ENCODE measurements around the gene SPECC1. TPM values are rescaled to one million over a fixed set of nuclear protein-coding genes. Genes with fewer than 3 reads are reported as not detected.

Gene SPECC1
- total RNA-seq, 2 donors from 2014 or later = 15.8 to 17.4 TPM

DNA sequence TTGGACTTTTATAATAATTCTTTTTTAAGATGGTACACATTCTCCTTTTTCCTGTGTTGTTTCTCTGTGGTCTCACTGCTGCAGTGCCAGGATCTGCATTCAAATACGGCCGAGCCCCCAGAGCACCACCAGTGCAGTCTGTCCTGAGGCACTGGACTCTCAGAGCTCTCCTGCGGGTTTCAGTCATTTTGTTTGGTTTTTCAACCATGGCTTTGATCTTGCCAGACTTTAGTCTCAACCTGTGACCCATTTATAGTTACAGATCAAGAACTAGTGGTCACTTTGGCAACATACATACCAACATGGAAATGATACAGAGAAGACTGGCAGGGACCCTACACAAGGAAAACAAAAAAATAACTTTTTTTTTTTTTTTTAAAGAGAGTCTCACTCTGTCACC, 280.8 kb downstream of the SPECC1 start:
- TF ChIP-seq, protein P1, sequence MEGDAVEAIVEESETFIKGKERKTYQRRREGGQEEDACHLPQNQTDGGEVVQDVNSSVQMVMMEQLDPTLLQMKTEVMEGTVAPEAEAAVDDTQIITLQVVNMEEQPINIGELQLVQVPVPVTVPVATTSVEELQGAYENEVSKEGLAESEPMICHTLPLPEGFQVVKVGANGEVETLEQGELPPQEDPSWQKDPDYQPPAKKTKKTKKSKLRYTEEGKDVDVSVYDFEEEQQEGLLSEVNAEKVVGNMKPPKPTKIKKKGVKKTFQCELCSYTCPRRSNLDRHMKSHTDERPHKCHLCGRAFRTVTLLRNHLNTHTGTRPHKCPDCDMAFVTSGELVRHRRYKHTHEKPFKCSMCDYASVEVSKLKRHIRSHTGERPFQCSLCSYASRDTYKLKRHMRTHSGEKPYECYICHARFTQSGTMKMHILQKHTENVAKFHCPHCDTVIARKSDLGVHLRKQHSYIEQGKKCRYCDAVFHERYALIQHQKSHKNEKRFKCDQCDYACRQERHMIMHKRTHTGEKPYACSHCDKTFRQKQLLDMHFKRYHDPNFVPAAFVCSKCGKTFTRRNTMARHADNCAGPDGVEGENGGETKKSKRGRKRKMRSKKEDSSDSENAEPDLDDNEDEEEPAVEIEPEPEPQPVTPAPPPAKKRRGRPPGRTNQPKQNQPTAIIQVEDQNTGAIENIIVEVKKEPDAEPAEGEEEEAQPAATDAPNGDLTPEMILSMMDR (IDR thresholded peaks at IDR 0.05) = no peak
- no peak for TF ChIP-seq POLR2A (IDR thresholded peaks at IDR 0.05)
- Histone ChIP-seq H3K27me3 (no peaks in the 10 kb centered on the region), H3K27ac (no peak overlapping the region), H3K4me1 (no peaks in the 10 kb centered on the region), H3K9me3 (no peaks in the 10 kb centered on the region), H3K36me3 (replicated peaks in 1 of 2; ENCODE audit: insufficient read depth in 1 of 2, low read depth in 2 of 2) (no peaks in the 10 kb centered on the region), H3K4me3 (no peak overlapping the region)
- 94 to 95% methylated on average over 3 of the region's 3 CpGs for WGBS, 2 donors
- no peak for DNase-seq
- intact Hi-C loops (cut with DNase I) = no loop called here
- no peak for ATAC-seq

DNA sequence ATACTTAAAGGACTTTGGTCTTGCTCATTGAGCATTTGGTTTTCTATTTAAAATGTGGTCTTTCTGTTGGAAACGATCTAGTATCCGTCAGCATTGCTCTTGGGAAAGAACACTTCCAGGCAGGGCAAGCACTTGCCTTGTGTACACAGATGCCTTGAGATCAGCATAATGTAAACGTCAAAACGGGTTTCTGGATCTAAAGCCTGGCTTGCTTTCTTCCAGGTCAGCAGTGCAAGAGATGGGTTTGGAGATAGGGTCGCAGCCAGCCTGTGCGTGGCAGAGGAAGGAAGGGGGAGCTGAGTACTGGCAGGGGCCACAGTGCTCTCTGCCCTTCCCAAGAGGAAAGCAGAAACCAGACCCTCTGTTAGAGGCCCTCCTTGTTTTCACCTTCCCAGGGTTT, 282.7 kb downstream of the SPECC1 start:
- H3K9me3 ChIP-seq = no peaks in the 10 kb centered on the region
- no peak overlapping the region for H3K4me3 ChIP-seq
- no peaks in the 10 kb centered on the region for H3K27me3 ChIP-seq
- no peak for ATAC-seq
- H3K4me1 ChIP-seq = no peaks in the 10 kb centered on the region
- intact Hi-C loops (cut with DNase I) = no loop called here
- TF ChIP-seq, protein P1 (IDR thresholded peaks at IDR 0.05) = no peak
- no peak for TF ChIP-seq POLR2A (IDR thresholded peaks at IDR 0.05)
- 53 to 62% methylated on average over 6 of the region's 6 CpGs for WGBS, 2 donors
- no peak for DNase-seq
- no peak overlapping the region for H3K27ac ChIP-seq
- H3K36me3 ChIP-seq (replicated peaks in 1 of 2; ENCODE audit: insufficient read depth in 1 of 2, low read depth in 2 of 2) = no peaks in the 10 kb centered on the region

DNA sequence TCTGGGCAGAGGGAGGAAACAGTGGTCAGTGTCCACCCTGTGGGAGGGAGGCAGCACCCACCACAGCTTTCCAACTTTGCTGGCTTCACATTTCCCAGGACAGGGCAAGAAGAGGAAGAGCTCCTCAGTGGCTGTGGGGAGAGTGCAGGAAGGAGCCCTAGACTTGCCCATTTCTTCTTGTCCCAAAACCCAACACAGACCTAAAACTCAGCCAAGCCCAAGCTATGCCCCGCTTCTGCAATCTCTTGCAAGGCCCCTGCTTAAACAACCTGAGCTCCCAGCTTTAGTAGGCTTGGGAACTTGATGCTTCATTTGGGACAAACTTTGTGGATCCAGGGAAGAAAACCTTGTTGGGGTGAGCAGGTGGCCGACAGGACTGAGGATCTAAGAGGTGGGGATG, 284.3 kb downstream of the SPECC1 start:
- intact Hi-C loops (cut with DNase I) = no loop called here
- DNase-seq (no peak), ATAC-seq (no peak)
- Histone ChIP-seq H3K27me3 (no peaks in the 10 kb centered on the region), H3K36me3 (replicated peaks in 1 of 2; ENCODE audit: insufficient read depth in 1 of 2, low read depth in 2 of 2) (no peaks in the 10 kb centered on the region), H3K9me3 (no peaks in the 10 kb centered on the region), H3K4me3 (no peak overlapping the region), H3K4me1 (no peaks in the 10 kb centered on the region), H3K27ac (no peak overlapping the region)
- WGBS, 2 donors = 93 to 98% methylated on average over 2 of the region's 2 CpGs
- TF ChIP-seq POLR2A (IDR thresholded peaks at IDR 0.05) = no peak
- TF ChIP-seq, protein P1 (IDR thresholded peaks at IDR 0.05) = no peak

DNA sequence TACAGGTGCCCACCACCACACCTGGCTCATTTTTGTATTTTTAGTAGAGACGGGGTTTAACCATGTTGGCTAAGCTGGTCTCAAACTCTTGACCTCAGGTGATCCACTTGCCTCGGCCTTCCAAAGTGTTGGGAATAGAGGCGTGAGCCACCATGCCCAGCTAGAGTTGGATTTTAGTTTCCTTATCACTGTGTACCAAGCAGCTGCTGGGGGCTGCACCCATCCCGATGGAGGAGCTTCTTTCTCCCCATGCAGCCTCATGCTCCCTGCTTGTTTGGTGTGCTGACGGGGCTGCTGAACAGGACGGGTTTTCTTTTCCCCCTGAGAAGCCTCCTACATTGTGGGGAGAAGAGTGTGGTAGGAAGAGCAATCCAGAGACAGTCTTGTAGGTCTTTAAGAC, 285.0 kb downstream of the SPECC1 start:
- no peak for ATAC-seq
- TF ChIP-seq POLR2A (IDR thresholded peaks at IDR 0.05) = no peak
- TF ChIP-seq, protein P1 (IDR thresholded peaks at IDR 0.05) = no peak
- 91% methylated on average over 6 of the region's 6 CpGs for WGBS, 2 donors
- Histone ChIP-seq H3K9me3 (no peaks in the 10 kb centered on the region), H3K36me3 (replicated peaks in 1 of 2; ENCODE audit: insufficient read depth in 1 of 2, low read depth in 2 of 2) (no peaks in the 10 kb centered on the region), H3K27ac (no peak overlapping the region), H3K4me1 (no peaks in the 10 kb centered on the region), H3K27me3 (no peaks in the 10 kb centered on the region), H3K4me3 (no peak overlapping the region)
- DNase-seq = no peak
- intact Hi-C loops (cut with DNase I) = no loop called here

DNA sequence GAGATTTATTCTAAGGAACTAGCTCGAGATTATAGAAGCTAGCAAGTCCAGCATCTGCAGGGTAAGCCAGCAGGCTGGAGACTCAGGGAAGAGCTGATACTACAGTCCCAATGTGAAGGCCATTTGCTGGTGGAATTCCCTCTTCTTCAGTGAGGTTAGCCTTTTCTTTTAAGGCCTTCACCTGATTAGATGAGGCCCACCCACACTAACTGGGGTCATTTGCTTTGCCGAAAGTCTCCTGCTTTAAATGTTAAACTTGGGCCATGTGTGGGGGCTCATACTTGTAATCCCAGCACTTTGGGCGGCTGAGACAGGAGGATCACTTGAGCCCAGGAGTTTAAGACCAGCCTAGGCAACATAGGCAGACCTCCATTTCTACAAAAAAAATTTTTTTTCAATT, 289.9 kb downstream of the SPECC1 start:
- Histone ChIP-seq H3K4me1 (no peaks in the 10 kb centered on the region), H3K27ac (no peak overlapping the region), H3K27me3 (no peaks in the 10 kb centered on the region), H3K9me3 (no peaks in the 10 kb centered on the region), H3K36me3 (replicated peaks in 1 of 2; ENCODE audit: insufficient read depth in 1 of 2, low read depth in 2 of 2) (no peaks in the 10 kb centered on the region), H3K4me3 (no peak overlapping the region)
- DNase-seq (no peak), ATAC-seq (no peak)
- no peak for TF ChIP-seq POLR2A (IDR thresholded peaks at IDR 0.05)
- TF ChIP-seq, protein P1 (IDR thresholded peaks at IDR 0.05) = no peak
- intact Hi-C loops (cut with DNase I) = no loop called here
- WGBS, 2 donors = 94 to 98% methylated on average over 3 of the region's 3 CpGs
